HCT116 (cell line): ENCODE measurements around the gene ARMH3. TPM values are rescaled to one million over a fixed set of nuclear protein-coding genes. Genes with fewer than 3 reads are reported as not detected.

Experiments
- ATAC-seq: fragments of 200-7000 bp; cut with Tn5 transposase; 2 replicates; pipeline ENCODE4 v1.9.1; 2020; ENCODE audit warnings: mild to moderate bottlenecking, moderate library complexity
- BruUV-seq: library from RNA; stranded (reverse); fragments of 400-500 nt; replicated peaks from 2 replicates; lab custom pipeline; 2021; lab: Mats Ljungman, UMichigan
- CTCF ChIA-PET: fragments of 300-600 bp; sonication (Branson Sonifier 250); formaldehyde crosslinking; loops from one replicate; lab custom pipeline; 2021; ENCODE audit warnings: antibody characterized with exemption; lab: Charles Lee
- POLR2A ChIA-PET: fragments of 300-600, 350-600 bp; sonication (Branson Sonifier 250); formaldehyde crosslinking; loops from one replicate; lab custom pipeline; 2021; ENCODE audit warnings: antibody characterized with exemption; lab: Charles Lee
- RAD21 ChIA-PET, 2 experiments: fragments of 300-600 bp; sonication (Branson Sonifier 250); formaldehyde crosslinking; loops; one replicate each; lab custom pipeline; 2023; ENCODE audit warnings: low total read pairs in 2 of 2; ENCODE audit not compliant: uncharacterized antibody in 2 of 2, unreplicated experiment in 2 of 2, low non-redundant PET in 1 of 2; lab: Charles Lee
- DNase-seq: peaks from one replicate; pipeline ENCODE4 v3.0.0-alpha.2; 2010; ENCODE audit warnings: low read depth, low spot score
- H2AFZ ChIP-seq: fragments of 200-600 bp; shearing (Covaris generic), sonication (generic); 2 replicates; pipeline ENCODE4 v1.6.1; 2017; ENCODE audit warnings: low read depth, mixed run types, mixed read lengths, antibody characterized with exemption, low read length; ENCODE audit not compliant: poor library complexity, severe bottlenecking
- H3K27ac ChIP-seq: 2 replicates; pipeline ENCODE4 v1.5.1; 2012; ENCODE audit warnings: low read depth, low read length
- H3K27me3 ChIP-seq: fragments of 200-600 bp; sonication (generic); 2 replicates; pipeline ENCODE4 v1.6.1; 2016; ENCODE audit warnings: mixed run types, low read length, mixed read lengths; ENCODE audit not compliant: insufficient read depth
- H3K36me3 ChIP-seq, 2 experiments: fragments of 200-500 bp in 1 of 2; fragments of 200-600 bp in 1 of 2; sonication (Bioruptor generic) in 1 of 2; sonication (generic) in 1 of 2; 2 replicates each; pipeline versions ENCODE4 v1.5.1 to v1.6.1; 2014 to 2016; ENCODE audit warnings: low read length in 2 of 2, inconsistent platforms in 1 of 2, mixed read lengths in 1 of 2, mixed run types in 1 of 2; ENCODE audit not compliant: insufficient read depth in 2 of 2, control insufficient read depth in 1 of 2
- H3K4me1 ChIP-seq, 2 experiments: fragments of 200-600 bp in 1 of 2; sonication (generic) in 1 of 2; 2 replicates each; pipeline versions ENCODE4 v1.5.1 to v1.6.1; 2012 to 2017; ENCODE audit warnings: low read length in 2 of 2, inconsistent platforms in 1 of 2, mild to moderate bottlenecking in 1 of 2, mixed read lengths in 1 of 2, mixed run types in 1 of 2, moderate library complexity in 1 of 2; ENCODE audit not compliant: insufficient read depth in 2 of 2, control insufficient read depth in 1 of 2
- H3K4me2 ChIP-seq: fragments of 200-600 bp; sonication (generic); 2 replicates; pipeline ENCODE4 v1.6.1; 2017; ENCODE audit warnings: mixed run types, low read length, mixed read lengths
- H3K4me3 ChIP-seq, 2 experiments: fragments of 200-600 bp in 1 of 2; sonication (generic) in 1 of 2; replicated peaks in 1 of 2; 2 replicates each; pipeline ENCODE4 v1.5.1; 2011 to 2016; ENCODE audit warnings: low read length in 2 of 2, control low read depth in 1 of 2, low read depth in 1 of 2, mild to moderate bottlenecking in 1 of 2, mixed read lengths in 1 of 2, mixed run types in 1 of 2
- H3K79me2 ChIP-seq: fragments of 200-600 bp; sonication (generic); 2 replicates; pipeline ENCODE4 v1.6.1; 2017; ENCODE audit warnings: mild to moderate bottlenecking, mixed run types, low read length, moderate library complexity, mixed read lengths; ENCODE audit not compliant: insufficient read depth
- H3K9ac ChIP-seq: fragments of 200-600 bp; sonication (generic); 2 replicates; pipeline ENCODE4 v1.6.1; 2016; ENCODE audit warnings: low read length, mixed read lengths
- H3K9me2 ChIP-seq: fragments of 200-600 bp; sonication (generic), shearing (Covaris generic); 2 replicates; pipeline ENCODE4 v1.6.1; 2017; ENCODE audit warnings: mixed run types, mild to moderate bottlenecking, moderate library complexity; ENCODE audit not compliant: insufficient read depth
- H3K9me3 ChIP-seq, 2 experiments: fragments of 200-500 bp in 1 of 2; fragments of 200-600 bp in 1 of 2; sonication (Bioruptor generic) in 1 of 2; sonication (generic) in 1 of 2; 2 replicates each; pipeline ENCODE4 v1.6.1; 2014 to 2017; ENCODE audit warnings: low read length in 2 of 2, mixed read lengths in 2 of 2, inconsistent platforms in 1 of 2, low read depth in 1 of 2, mild to moderate bottlenecking in 1 of 2, mixed run types in 1 of 2, moderate library complexity in 1 of 2; ENCODE audit not compliant: control insufficient read depth in 1 of 2, insufficient read depth in 1 of 2
- H4K20me1 ChIP-seq: fragments of 200-600 bp; sonication (generic), shearing (Covaris generic); 2 replicates; pipeline ENCODE4 v1.6.1; 2017; ENCODE audit warnings: mixed run types, mild to moderate bottlenecking, moderate library complexity; ENCODE audit not compliant: insufficient read depth
- FOSL1 ChIP-seq: IDR thresholded peaks from 2 replicates; pipeline ENCODE4 v1.6.1; 2012; ENCODE audit warnings: low read depth
- JUND ChIP-seq: IDR thresholded peaks from 2 replicates; pipeline ENCODE4 v1.6.1; 2012
- RAD21 ChIP-seq: IDR thresholded peaks from 2 replicates; pipeline ENCODE4 v1.6.1; 2012; ENCODE audit warnings: low read depth, mild to moderate bottlenecking
- SIN3A ChIP-seq: IDR thresholded peaks from 2 replicates; pipeline ENCODE4 v1.6.1; 2012; ENCODE audit warnings: low read depth
- intact Hi-C: fragments of 100-400 bp; cut with micrococcal nuclease; formaldehyde crosslinking; loops from 2 replicates; pipeline ENCODE4 v1.10.0; 2022
- total RNA-seq: library from RNA; stranded (reverse); gene quantifications from one replicate; pipeline ENCODE4 v1.2.1, GENCODE V29; 2021; ENCODE audit not compliant: unreplicated experiment
- TF ChIP-seq, protein P1 (sequence below), 3 experiments: fragments of 200-600 bp in 1 of 3; sonication (generic) in 1 of 3; IDR thresholded peaks in 2 of 3; conservative IDR thresholded peaks in 1 of 3; 2 replicates each; pipeline ENCODE4 v1.5.1; 2012 to 2017; ENCODE audit warnings: low read depth in 2 of 3, low read length in 2 of 3, antibody characterized with exemption in 1 of 3, borderline replicate concordance in 1 of 3, control low read depth in 1 of 3, mild to moderate bottlenecking in 1 of 3, mixed read lengths in 1 of 3, mixed run types in 1 of 3, moderate library complexity in 1 of 3; ENCODE audit not compliant: insufficient read depth in 1 of 3

ARMH3 gene
- total RNA-seq, 1 experiment from 2014 or later = 30.4 TPM

DNA sequence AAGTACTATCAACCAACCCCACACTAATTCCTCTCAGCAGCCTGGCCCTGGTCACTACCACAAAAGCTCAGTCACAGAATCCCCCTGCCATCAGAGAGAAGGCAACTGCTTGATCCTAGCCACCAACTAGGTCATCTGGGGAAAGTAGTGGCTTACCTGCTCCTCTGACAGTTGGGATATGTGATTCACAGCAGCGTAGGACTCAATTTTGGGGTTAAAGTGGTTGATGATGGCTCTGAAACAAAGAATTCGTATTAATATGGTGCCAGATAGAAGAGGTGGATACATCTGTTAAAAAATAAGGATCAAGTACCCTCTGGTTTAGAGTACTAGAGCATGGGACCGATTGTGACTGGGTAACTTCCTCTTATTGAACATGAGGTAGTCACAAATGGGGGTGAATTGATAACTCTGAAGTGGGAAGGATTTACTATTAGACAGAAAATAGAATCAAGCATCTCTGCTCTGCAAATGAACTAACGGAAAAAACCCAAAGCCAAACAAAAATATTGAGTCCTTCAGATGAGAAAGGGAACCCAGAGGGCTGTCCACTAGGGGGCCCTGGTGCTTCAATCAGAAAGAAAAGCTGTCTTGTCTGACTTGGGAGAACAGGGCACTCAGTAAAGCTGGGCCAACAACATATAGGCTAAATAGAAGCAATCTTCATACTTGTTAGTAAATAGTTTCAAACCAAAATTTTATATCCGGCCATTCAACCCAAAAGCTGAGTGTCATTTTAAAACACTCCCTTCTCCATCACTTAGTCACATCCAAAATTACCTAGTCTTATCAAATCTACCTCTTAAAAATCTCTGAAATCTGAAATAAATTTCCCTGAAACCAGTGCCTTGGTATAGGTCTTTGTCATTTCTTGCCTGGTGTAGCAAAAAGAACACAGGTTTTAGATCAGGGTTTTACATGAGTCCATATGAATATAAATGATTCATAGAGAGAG, 166.4 kb downstream of the ARMH3 start:
- POLR2A ChIA-PET = no interaction called here
- no peaks in the 10 kb centered on the region for H3K79me2 ChIP-seq
- H3K36me3 ChIP-seq = no peaks in the 10 kb centered on the region
- H3K9ac ChIP-seq = no peak overlapping the region
- no peaks in the 10 kb centered on the region for H3K27me3 ChIP-seq
- DNase-seq = peak; percentile 69
- H3K9me3 ChIP-seq = no peaks in the 10 kb centered on the region
- H4K20me1 ChIP-seq = no peaks in the 10 kb centered on the region
- no peaks in the 10 kb centered on the region for H3K9me2 ChIP-seq
- RAD21 ChIA-PET = interaction anchor here (0.6 to 1.6 kb wide), 7 partner anchors 12 to 183 kb away, joined by 3 to 13 read pairs (median 5); no protein-coding TSS in a partner anchor
- peaks cover 4 to 18% of the 10 kb centered on the region in 2 experiments; a peak in 3 of 4 replicates for H3K4me1 ChIP-seq
- no peak overlapping the region for H3K4me2 ChIP-seq
- no peak overlapping the region for H2AFZ ChIP-seq
- CTCF ChIA-PET = interaction anchor here (0.6 to 8.0 kb wide), 34 partner anchors 8 to 211 kb away, joined by 3 to 92 read pairs (median 5); partner anchors contain the start of genes ARMH3 and HPS6
- no peak for TF ChIP-seq SIN3A
- TF ChIP-seq, protein P1, sequence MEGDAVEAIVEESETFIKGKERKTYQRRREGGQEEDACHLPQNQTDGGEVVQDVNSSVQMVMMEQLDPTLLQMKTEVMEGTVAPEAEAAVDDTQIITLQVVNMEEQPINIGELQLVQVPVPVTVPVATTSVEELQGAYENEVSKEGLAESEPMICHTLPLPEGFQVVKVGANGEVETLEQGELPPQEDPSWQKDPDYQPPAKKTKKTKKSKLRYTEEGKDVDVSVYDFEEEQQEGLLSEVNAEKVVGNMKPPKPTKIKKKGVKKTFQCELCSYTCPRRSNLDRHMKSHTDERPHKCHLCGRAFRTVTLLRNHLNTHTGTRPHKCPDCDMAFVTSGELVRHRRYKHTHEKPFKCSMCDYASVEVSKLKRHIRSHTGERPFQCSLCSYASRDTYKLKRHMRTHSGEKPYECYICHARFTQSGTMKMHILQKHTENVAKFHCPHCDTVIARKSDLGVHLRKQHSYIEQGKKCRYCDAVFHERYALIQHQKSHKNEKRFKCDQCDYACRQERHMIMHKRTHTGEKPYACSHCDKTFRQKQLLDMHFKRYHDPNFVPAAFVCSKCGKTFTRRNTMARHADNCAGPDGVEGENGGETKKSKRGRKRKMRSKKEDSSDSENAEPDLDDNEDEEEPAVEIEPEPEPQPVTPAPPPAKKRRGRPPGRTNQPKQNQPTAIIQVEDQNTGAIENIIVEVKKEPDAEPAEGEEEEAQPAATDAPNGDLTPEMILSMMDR (IDR thresholded peaks at IDR 0.05 in 2 of 3, conservative IDR thresholded peaks at IDR 0.05 in 1 of 3; ENCODE audit: borderline replicate concordance in 1 of 3, insufficient read depth in 1 of 3, low read depth in 2 of 3, low read length in 2 of 3) = peak; percentile 93 to 99 (median 99)
- peak; percentile 96 for TF ChIP-seq RAD21
- no peak for TF ChIP-seq FOSL1
- TF ChIP-seq JUND = no peak
- no peak overlapping the region for H3K4me3 ChIP-seq
- intact Hi-C loops = loop anchor here (1.0 kb wide), 2 partner anchors 121 to 184 kb away; no protein-coding TSS in a partner anchor
- no TSS peak for BruUV-seq
- peak; percentile 90 for ATAC-seq
- H3K27ac ChIP-seq = no peak overlapping the region
